GM20431 (cell line): ENCODE results near the gene IPCEF1.
"Not testable (repeated sequence)": the region's sequence is repeated elsewhere in the genome, so short reads cannot be mapped to it uniquely, and the experiment has no call there.

Experiments used
- in situ Hi-C: fragments of 300-500 bp; cut with MseI, MboI; formaldehyde crosslinking; loops from one replicate; pipeline ENCODE4 v1.15.0; 2020; ENCODE audit warnings: low sequenced_read_pairs; ENCODE audit not compliant: unreplicated experiment

The IPCEF1 gene

GRCh38 chr6:154258064-154258757 is 98.4 kb downstream of the IPCEF1 start:
- in situ Hi-C loops: no loop called here

- in situ Hi-C loops: no loop called here
Measured at GRCh38 chr6:154257067-154257466, 99.5 kb downstream of the IPCEF1 start.

- in situ Hi-C loops: no loop called here
Measured at GRCh38 chr6:154252678-154253077, 103.9 kb downstream of the IPCEF1 start.

- in situ Hi-C loops: no loop called here
Measured at GRCh38 chr6:154251116-154251515, 105.5 kb downstream of the IPCEF1 start.

- in situ Hi-C loops: no loop called here
Measured at GRCh38 chr6:154249499-154250298, 106.9 kb downstream of the IPCEF1 start.

GRCh38 chr6:154247119-154247861 is 109.3 kb downstream of the IPCEF1 start:
- in situ Hi-C loops: no loop called here

GRCh38 chr6:154246723-154247118 is 109.9 kb downstream of the IPCEF1 start:
- in situ Hi-C loops: no loop called here

- in situ Hi-C loops: no loop called here
Measured at GRCh38 chr6:154245506-154245905, 111.1 kb downstream of the IPCEF1 start.

- in situ Hi-C loops: no loop called here
Measured at GRCh38 chr6:154243793-154244750, 112.5 kb downstream of the IPCEF1 start.

- in situ Hi-C loops: no loop called here
Measured at GRCh38 chr6:154242617-154243357, 113.8 kb downstream of the IPCEF1 start.

- in situ Hi-C loops: no loop called here
Measured at GRCh38 chr6:154241581-154241980, 115.0 kb downstream of the IPCEF1 start.

- in situ Hi-C loops: not testable (repeated sequence)
Measured at GRCh38 chr6:154241061-154241460, 115.5 kb downstream of the IPCEF1 start.

- in situ Hi-C loops: no loop called here
Measured at GRCh38 chr6:154239392-154239791, 117.2 kb downstream of the IPCEF1 start.

- in situ Hi-C loops: no loop called here
Measured at GRCh38 chr6:154238831-154239230, 117.8 kb downstream of the IPCEF1 start.

GRCh38 chr6:154236646-154237301 is 119.8 kb downstream of the IPCEF1 start:
- in situ Hi-C loops: no loop called here

- in situ Hi-C loops: no loop called here
Measured at GRCh38 chr6:154234019-154234772, 122.4 kb downstream of the IPCEF1 start.

- in situ Hi-C loops: no loop called here
Measured at GRCh38 chr6:154233383-154233782, 123.2 kb downstream of the IPCEF1 start.
